ENCODE measurements around the gene PHF12.

Gene PHF12

DNA sequence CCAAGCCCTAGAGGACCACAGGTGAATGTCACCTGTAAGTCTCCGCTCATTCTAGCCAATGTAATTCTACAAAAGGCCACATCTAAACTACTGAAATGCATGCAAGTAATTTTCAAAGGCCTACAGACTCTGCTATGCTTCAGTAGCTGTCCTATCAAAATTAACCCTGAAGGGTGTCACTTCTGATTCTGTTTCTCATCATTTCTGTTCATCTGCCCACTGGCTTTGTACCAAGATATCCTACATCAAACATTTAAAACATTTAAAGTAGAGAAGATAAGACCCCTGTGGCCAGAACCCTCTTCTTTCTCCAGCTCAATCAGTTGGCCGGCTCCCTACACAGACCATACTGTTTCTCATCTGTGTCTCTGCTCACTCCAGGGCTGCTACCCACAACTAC, 21.5 kb downstream of the PHF12 start:
- H3K36me3 ChIP-seq (ENCODE audit: control insufficient read depth, insufficient read depth, low read length) = peaks cover 77% of the 10 kb centered on the region
- 98 to 100% methylated on average over 2 of the region's 2 CpGs for WGBS, 2 experiments (ENCODE audit: insufficient coverage in 2 of 2)
- no peak overlapping the region for H3K27ac ChIP-seq (ENCODE audit: low read depth, low read length, severe bottlenecking)
- H3K4me3 ChIP-seq (ENCODE audit: extremely low read depth, insufficient read depth, low read length, poor library complexity, severe bottlenecking) = no peak overlapping the region
- H3K9me3 ChIP-seq (ENCODE audit: control insufficient read depth, low read length) = peaks cover 6% of the 10 kb centered on the region
- H3K4me1 ChIP-seq (ENCODE audit: control insufficient read depth, insufficient read depth, low read length, poor library complexity, severe bottlenecking) = no peaks in the 10 kb centered on the region

DNA sequence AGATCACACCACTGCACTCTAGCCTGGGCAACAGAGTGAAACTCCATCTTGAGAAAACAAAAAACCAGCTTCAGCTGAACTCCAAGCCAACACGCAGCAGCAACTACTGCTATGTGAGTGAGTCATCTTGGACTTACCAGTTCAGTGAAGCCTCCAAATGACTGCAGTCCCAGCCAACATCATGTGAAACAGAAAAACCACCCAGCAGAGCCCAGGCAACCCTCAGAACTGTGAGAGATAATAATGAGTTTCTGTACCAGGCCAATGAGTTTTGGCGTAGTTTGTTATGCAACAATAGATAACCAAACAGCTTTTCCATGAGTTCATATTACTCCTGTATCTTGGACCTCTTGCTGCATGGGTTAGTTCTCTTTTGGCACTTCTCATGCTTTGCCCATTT, 23.3 kb downstream of the PHF12 start:
- peaks cover 82% of the 10 kb centered on the region for H3K36me3 ChIP-seq (ENCODE audit: control insufficient read depth, insufficient read depth, low read length)
- WGBS, 2 experiments (ENCODE audit: insufficient coverage in 2 of 2) = 94 to 100% methylated on average over 1 to 2 of the region's 2 CpGs

DNA sequence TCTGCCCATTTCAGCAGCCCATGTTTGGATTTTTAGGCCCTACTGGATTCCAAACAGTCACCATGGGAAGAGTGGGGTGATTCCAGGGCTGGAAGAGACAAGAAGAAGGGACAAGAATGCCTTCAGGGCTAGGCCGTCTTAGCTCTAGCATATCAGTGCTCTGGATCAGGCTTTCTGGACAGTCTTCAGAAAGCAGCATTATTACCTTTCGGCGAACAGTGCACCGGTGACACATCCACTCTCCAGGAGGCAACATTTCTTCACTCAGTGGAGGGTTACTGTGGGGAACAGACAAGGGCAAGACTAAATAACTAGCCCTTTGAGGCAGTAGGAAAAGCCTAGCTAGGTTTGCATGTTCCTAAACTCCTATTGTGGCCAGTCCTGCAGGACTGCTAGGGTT, 24.5 kb downstream of the PHF12 start:
- Histone ChIP-seq H3K36me3 (ENCODE audit: control insufficient read depth, insufficient read depth, low read length) (peaks cover 88% of the 10 kb centered on the region), H3K4me1 (ENCODE audit: control insufficient read depth, insufficient read depth, low read length, poor library complexity, severe bottlenecking) (no peaks in the 10 kb centered on the region), H3K4me3 (ENCODE audit: extremely low read depth, insufficient read depth, low read length, poor library complexity, severe bottlenecking) (no peak overlapping the region), H3K27ac (ENCODE audit: low read depth, low read length, severe bottlenecking) (peak overlapping the region; percentile 30), H3K9me3 (ENCODE audit: control insufficient read depth, low read length) (peaks cover 6% of the 10 kb centered on the region)
- 95 to 100% methylated on average over 1 to 4 of the region's 4 CpGs for WGBS, 2 experiments (ENCODE audit: insufficient coverage in 2 of 2)

More for the DNA sequence above, 23.3 kb downstream of the PHF12 start:
- H3K9me3 ChIP-seq (ENCODE audit: control insufficient read depth, low read length) = peaks cover 6% of the 10 kb centered on the region
- no peak overlapping the region for H3K27ac ChIP-seq (ENCODE audit: low read depth, low read length, severe bottlenecking)
- no peak overlapping the region for H3K4me3 ChIP-seq (ENCODE audit: extremely low read depth, insufficient read depth, low read length, poor library complexity, severe bottlenecking)
- H3K4me1 ChIP-seq (ENCODE audit: control insufficient read depth, insufficient read depth, low read length, poor library complexity, severe bottlenecking) = no peaks in the 10 kb centered on the region

- 95 to 100% methylated on average over 2 of the region's 2 CpGs for WGBS, 2 experiments (ENCODE audit: insufficient coverage in 2 of 2)
- peaks cover 6% of the 10 kb centered on the region for H3K9me3 ChIP-seq (ENCODE audit: control insufficient read depth, low read length)
- peaks cover 92% of the 10 kb centered on the region for H3K36me3 ChIP-seq (ENCODE audit: control insufficient read depth, insufficient read depth, low read length)
- no peaks in the 10 kb centered on the region for H3K4me1 ChIP-seq (ENCODE audit: control insufficient read depth, insufficient read depth, low read length, poor library complexity, severe bottlenecking)
- peak overlapping the region; percentile 30 for H3K27ac ChIP-seq (ENCODE audit: low read depth, low read length, severe bottlenecking)
- no peak overlapping the region for H3K4me3 ChIP-seq (ENCODE audit: extremely low read depth, insufficient read depth, low read length, poor library complexity, severe bottlenecking)
Observed at GRCh38 chr17:28926366-28926765, 25.0 kb downstream of the PHF12 start.

GRCh38 chr17:28925912-28926365, 25.4 kb downstream of the PHF12 start:
- H3K27ac ChIP-seq (ENCODE audit: low read depth, low read length, severe bottlenecking) = peak overlapping the region; percentile 30
- H3K4me3 ChIP-seq (ENCODE audit: extremely low read depth, insufficient read depth, low read length, poor library complexity, severe bottlenecking) = no peak overlapping the region
- 100% methylated on average over 1 of the region's 2 CpGs; no CpG with 5 or more reads in 1 of the 2 experiments for WGBS, 2 experiments (ENCODE audit: insufficient coverage in 2 of 2)
- peaks cover 94% of the 10 kb centered on the region for H3K36me3 ChIP-seq (ENCODE audit: control insufficient read depth, insufficient read depth, low read length)
- H3K4me1 ChIP-seq (ENCODE audit: control insufficient read depth, insufficient read depth, low read length, poor library complexity, severe bottlenecking) = no peaks in the 10 kb centered on the region
- peaks cover 6% of the 10 kb centered on the region for H3K9me3 ChIP-seq (ENCODE audit: control insufficient read depth, low read length)

- H3K4me1 ChIP-seq (ENCODE audit: control insufficient read depth, insufficient read depth, low read length, poor library complexity, severe bottlenecking) = no peaks in the 10 kb centered on the region
- H3K27ac ChIP-seq (ENCODE audit: low read depth, low read length, severe bottlenecking) = no peak overlapping the region
- H3K9me3 ChIP-seq (ENCODE audit: control insufficient read depth, low read length) = no peaks in the 10 kb centered on the region
- peaks cover 97% of the 10 kb centered on the region for H3K36me3 ChIP-seq (ENCODE audit: control insufficient read depth, insufficient read depth, low read length)
- no peak overlapping the region for H3K4me3 ChIP-seq (ENCODE audit: extremely low read depth, insufficient read depth, low read length, poor library complexity, severe bottlenecking)
Observed at GRCh38 chr17:28920201-28920600, 31.1 kb downstream of the PHF12 start.

- Histone ChIP-seq H3K4me3 (ENCODE audit: extremely low read depth, insufficient read depth, low read length, poor library complexity, severe bottlenecking) (no peak overlapping the region), H3K27ac (ENCODE audit: low read depth, low read length, severe bottlenecking) (no peak overlapping the region), H3K36me3 (ENCODE audit: control insufficient read depth, insufficient read depth, low read length) (peaks cover 99% of the 10 kb centered on the region), H3K4me1 (ENCODE audit: control insufficient read depth, insufficient read depth, low read length, poor library complexity, severe bottlenecking) (no peaks in the 10 kb centered on the region), H3K9me3 (ENCODE audit: control insufficient read depth, low read length) (no peaks in the 10 kb centered on the region)
- 95 to 96% methylated on average over 2 of the region's 2 CpGs for WGBS, 2 experiments (ENCODE audit: insufficient coverage in 2 of 2)
Observed at GRCh38 chr17:28918295-28918694, 33.0 kb downstream of the PHF12 start.

DNA sequence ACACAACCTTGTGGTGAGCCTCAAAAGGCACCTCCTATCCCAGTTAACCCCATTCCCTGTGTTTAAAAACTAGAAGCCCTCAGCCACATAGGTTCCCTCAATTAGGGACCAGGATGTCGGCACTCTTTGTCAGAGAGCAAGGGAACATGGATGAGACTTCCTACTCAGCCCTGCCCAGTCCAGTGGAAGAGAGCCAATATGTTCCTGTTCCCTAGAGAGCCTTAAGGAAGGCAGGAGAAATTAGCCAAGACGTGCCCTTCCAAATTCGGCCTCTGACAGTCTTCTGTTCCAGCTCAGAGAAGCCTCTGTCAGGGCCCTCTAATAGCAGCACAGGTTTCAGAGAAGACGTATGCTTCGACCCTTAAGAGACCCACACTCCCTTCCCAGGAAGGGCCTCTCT, 33.9 kb downstream of the PHF12 start:
- Histone ChIP-seq H3K27ac (ENCODE audit: low read depth, low read length, severe bottlenecking) (no peak overlapping the region), H3K36me3 (ENCODE audit: control insufficient read depth, insufficient read depth, low read length) (peaks cover 99% of the 10 kb centered on the region), H3K4me3 (ENCODE audit: extremely low read depth, insufficient read depth, low read length, poor library complexity, severe bottlenecking) (no peak overlapping the region), H3K4me1 (ENCODE audit: control insufficient read depth, insufficient read depth, low read length, poor library complexity, severe bottlenecking) (no peaks in the 10 kb centered on the region), H3K9me3 (ENCODE audit: control insufficient read depth, low read length) (no peaks in the 10 kb centered on the region)
- WGBS, 2 experiments (ENCODE audit: insufficient coverage in 2 of 2) = 93 to 95% methylated on average over 5 of the region's 5 CpGs

DNA sequence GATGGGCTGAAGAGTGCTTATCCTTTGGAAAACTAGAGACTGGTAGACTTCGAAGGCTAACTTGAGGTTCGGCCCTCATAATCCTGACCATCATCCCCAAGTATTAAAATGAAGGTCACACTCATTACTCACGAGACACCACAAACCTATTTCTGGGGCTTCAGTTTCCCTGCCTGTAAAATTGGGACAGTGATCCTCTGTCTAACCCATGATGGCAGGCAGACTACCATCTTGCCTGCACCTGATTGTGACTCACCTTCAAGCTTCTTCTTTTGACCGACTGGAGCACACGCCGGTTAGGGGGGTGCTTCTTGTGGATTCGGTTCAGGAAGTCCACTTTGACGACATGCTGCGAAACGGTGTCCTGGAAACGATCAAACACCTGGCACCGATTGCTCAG, 34.3 kb downstream of the PHF12 start:
- H3K9me3 ChIP-seq (ENCODE audit: control insufficient read depth, low read length) = no peaks in the 10 kb centered on the region
- 97 to 98% methylated on average over 10 to 12 of the region's 12 CpGs for WGBS, 2 experiments (ENCODE audit: insufficient coverage in 2 of 2)
- H3K4me3 ChIP-seq (ENCODE audit: extremely low read depth, insufficient read depth, low read length, poor library complexity, severe bottlenecking) = no peak overlapping the region
- peak overlapping the region; percentile 16 for H3K27ac ChIP-seq (ENCODE audit: low read depth, low read length, severe bottlenecking)
- no peaks in the 10 kb centered on the region for H3K4me1 ChIP-seq (ENCODE audit: control insufficient read depth, insufficient read depth, low read length, poor library complexity, severe bottlenecking)
- H3K36me3 ChIP-seq (ENCODE audit: control insufficient read depth, insufficient read depth, low read length) = peaks cover 100% of the 10 kb centered on the region

DNA sequence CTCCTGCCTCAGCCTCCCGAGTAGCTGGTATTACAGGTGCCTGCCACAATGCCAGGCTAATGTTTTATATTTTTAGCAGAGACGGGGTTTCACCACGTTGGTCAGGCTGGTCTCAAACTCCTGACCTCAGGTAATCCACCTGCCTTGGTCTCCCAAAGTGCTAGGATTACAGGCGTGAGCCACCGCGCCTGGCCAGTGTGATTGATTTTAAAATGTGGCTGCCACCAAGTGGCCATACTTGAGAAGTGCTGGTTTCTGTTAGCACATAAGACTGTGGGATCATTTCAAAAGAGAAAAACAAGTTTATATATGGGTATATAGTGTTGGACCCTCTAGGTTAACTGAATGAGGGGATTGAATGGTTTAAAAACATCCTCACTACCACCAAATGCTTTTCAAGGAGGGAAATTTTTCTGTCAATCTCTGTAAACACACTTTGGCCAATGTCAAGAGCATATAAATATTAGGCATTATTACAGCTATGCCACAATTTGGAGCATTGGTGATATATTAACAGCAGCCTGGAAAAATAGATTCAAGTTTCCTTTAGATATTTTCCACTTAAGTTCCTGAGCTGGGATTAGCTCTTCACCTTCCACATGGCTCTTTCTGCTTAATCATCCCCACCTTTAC, 34.9 kb downstream of the PHF12 start:
- 78 to 81% methylated on average over 6 of the region's 6 CpGs for WGBS, 2 experiments (ENCODE audit: insufficient coverage in 2 of 2)
- H3K27ac ChIP-seq (ENCODE audit: low read depth, low read length, severe bottlenecking) = no peak overlapping the region
- H3K9me3 ChIP-seq (ENCODE audit: control insufficient read depth, low read length) = no peaks in the 10 kb centered on the region
- peaks cover 100% of the 10 kb centered on the region for H3K36me3 ChIP-seq (ENCODE audit: control insufficient read depth, insufficient read depth, low read length)
- H3K4me3 ChIP-seq (ENCODE audit: extremely low read depth, insufficient read depth, low read length, poor library complexity, severe bottlenecking) = no peak overlapping the region
- no peaks in the 10 kb centered on the region for H3K4me1 ChIP-seq (ENCODE audit: control insufficient read depth, insufficient read depth, low read length, poor library complexity, severe bottlenecking)

GRCh38 chr17:28912938-28913333, 38.4 kb downstream of the PHF12 start:
- Histone ChIP-seq H3K9me3 (ENCODE audit: control insufficient read depth, low read length) (no peaks in the 10 kb centered on the region), H3K4me3 (ENCODE audit: extremely low read depth, insufficient read depth, low read length, poor library complexity, severe bottlenecking) (no peak overlapping the region), H3K4me1 (ENCODE audit: control insufficient read depth, insufficient read depth, low read length, poor library complexity, severe bottlenecking) (peaks cover 7% of the 10 kb centered on the region), H3K36me3 (ENCODE audit: control insufficient read depth, insufficient read depth, low read length) (peaks cover 100% of the 10 kb centered on the region), H3K27ac (ENCODE audit: low read depth, low read length, severe bottlenecking) (no peak overlapping the region)
- 95 to 96% methylated on average over 4 to 5 of the region's 6 CpGs for WGBS, 2 experiments (ENCODE audit: insufficient coverage in 2 of 2)

Measured in mesodermal cell (in vitro differentiated cells).